ENCODE data around the gene TTC28. TPM values are rescaled to one million over a fixed set of nuclear protein-coding genes. Genes with fewer than 3 reads are reported as not detected.

The TTC28 gene
- total RNA-seq, 1 experiment from 2014 or later: 0.12 TPM

DNA sequence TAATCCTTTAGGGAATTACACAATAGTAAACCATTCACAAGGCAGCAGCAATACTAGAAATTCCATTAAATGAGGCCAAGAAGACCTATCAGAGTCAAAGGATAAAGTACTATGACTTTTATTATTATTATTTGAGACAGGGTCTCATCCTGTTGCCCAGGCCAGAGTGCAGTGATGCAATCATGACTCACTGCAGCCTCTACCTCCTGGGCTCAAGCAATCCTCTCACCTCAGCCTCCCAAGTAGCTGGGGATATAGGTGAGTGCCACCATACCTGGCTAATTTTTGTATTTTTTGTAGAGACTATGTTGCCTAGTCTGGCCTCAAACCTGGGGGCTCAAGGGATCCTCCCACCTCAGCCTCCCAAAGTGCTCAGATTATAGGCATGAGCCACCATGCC, 51.8 kb downstream of the TTC28 start:
- Histone ChIP-seq H3K9me2 (ENCODE audit: insufficient read depth) (no peaks in the 10 kb centered on the region), H3K27ac (ENCODE audit: low read depth, low read length) (no peak overlapping the region), H3K27me3 (ENCODE audit: insufficient read depth, low read length) (no peaks in the 10 kb centered on the region), H2AFZ (ENCODE audit: low read depth, low read length, poor library complexity, severe bottlenecking) (no peak overlapping the region), H3K9ac (ENCODE audit: low read length) (no peak overlapping the region), H3K79me2 (ENCODE audit: insufficient read depth, low read length) (no peaks in the 10 kb centered on the region), H3K9me3 (ENCODE audit: control insufficient read depth in 1 of 2, insufficient read depth in 1 of 2, low read depth in 1 of 2, low read length in 2 of 2) (no peaks in the 10 kb centered on the region), H3K4me2 (ENCODE audit: low read length) (no peak overlapping the region), H3K36me3 (ENCODE audit: control insufficient read depth in 1 of 2, insufficient read depth in 2 of 2, low read length in 2 of 2) (no peaks in the 10 kb centered on the region), H3K4me1 (ENCODE audit: control insufficient read depth in 1 of 2, insufficient read depth in 2 of 2, low read length in 2 of 2) (no peaks in the 10 kb centered on the region), H4K20me1 (ENCODE audit: insufficient read depth) (no peaks in the 10 kb centered on the region), H3K4me3 (replicated peaks in 1 of 2; ENCODE audit: low read depth in 1 of 2, low read length in 2 of 2) (no peak overlapping the region)
- ATAC-seq: no peak
- ChIA-PET CTCF (interaction anchor here (1.6 kb wide), 1 partner anchor 27 kb away, joined by 4 read pairs; no protein-coding TSS in a partner anchor), RAD21 (ENCODE audit: low non-redundant PET in 1 of 2, low total read pairs in 2 of 2, uncharacterized antibody in 2 of 2, unreplicated experiment in 2 of 2) (no interaction called here), POLR2A (no interaction called here)
- TF ChIP-seq JUND (IDR thresholded peaks at IDR 0.05) (0 out of 2 replicates have a peak, but pooled peaks have one; percentile 14), FOSL1 (IDR thresholded peaks at IDR 0.05; ENCODE audit: low read depth) (0 out of 2 replicates have a peak, but pooled peaks have one; percentile 17), SP1 (IDR thresholded peaks at IDR 0.05; ENCODE audit: low read depth) (no peak)
- no peak for DNase-seq (ENCODE audit: low read depth, low spot score)
- no TSS peak for BruUV-seq (replicated peaks)
- intact Hi-C loops (cut with micrococcal nuclease): no loop called here

- no peaks in the 10 kb centered on the region for H3K27me3 ChIP-seq (ENCODE audit: insufficient read depth, low read length)
- no peaks in the 10 kb centered on the region for H3K4me1 ChIP-seq (ENCODE audit: control insufficient read depth in 1 of 2, insufficient read depth in 2 of 2, low read length in 2 of 2)
- no TSS peak for BruUV-seq (replicated peaks)
- intact Hi-C loops (cut with micrococcal nuclease): no loop called here
- no peak overlapping the region for H3K27ac ChIP-seq (ENCODE audit: low read depth, low read length)
- H3K4me2 ChIP-seq (ENCODE audit: low read length): no peak overlapping the region
- DNase-seq (ENCODE audit: low read depth, low spot score) (no peak), ATAC-seq (no peak)
- no peak overlapping the region for H2AFZ ChIP-seq (ENCODE audit: low read depth, low read length, poor library complexity, severe bottlenecking)
- ChIA-PET CTCF (no interaction called here), RAD21 (ENCODE audit: low non-redundant PET in 1 of 2, low total read pairs in 2 of 2, uncharacterized antibody in 2 of 2, unreplicated experiment in 2 of 2) (no interaction called here), POLR2A (no interaction called here)
- no peaks in the 10 kb centered on the region for H3K79me2 ChIP-seq (ENCODE audit: insufficient read depth, low read length)
- H3K9me2 ChIP-seq (ENCODE audit: insufficient read depth): no peaks in the 10 kb centered on the region
- no peaks in the 10 kb centered on the region for H3K9me3 ChIP-seq (ENCODE audit: control insufficient read depth in 1 of 2, insufficient read depth in 1 of 2, low read depth in 1 of 2, low read length in 2 of 2)
- no peak overlapping the region for H3K4me3 ChIP-seq (replicated peaks in 1 of 2; ENCODE audit: low read depth in 1 of 2, low read length in 2 of 2)
- no peak overlapping the region for H3K9ac ChIP-seq (ENCODE audit: low read length)
- TF ChIP-seq, protein P1, sequence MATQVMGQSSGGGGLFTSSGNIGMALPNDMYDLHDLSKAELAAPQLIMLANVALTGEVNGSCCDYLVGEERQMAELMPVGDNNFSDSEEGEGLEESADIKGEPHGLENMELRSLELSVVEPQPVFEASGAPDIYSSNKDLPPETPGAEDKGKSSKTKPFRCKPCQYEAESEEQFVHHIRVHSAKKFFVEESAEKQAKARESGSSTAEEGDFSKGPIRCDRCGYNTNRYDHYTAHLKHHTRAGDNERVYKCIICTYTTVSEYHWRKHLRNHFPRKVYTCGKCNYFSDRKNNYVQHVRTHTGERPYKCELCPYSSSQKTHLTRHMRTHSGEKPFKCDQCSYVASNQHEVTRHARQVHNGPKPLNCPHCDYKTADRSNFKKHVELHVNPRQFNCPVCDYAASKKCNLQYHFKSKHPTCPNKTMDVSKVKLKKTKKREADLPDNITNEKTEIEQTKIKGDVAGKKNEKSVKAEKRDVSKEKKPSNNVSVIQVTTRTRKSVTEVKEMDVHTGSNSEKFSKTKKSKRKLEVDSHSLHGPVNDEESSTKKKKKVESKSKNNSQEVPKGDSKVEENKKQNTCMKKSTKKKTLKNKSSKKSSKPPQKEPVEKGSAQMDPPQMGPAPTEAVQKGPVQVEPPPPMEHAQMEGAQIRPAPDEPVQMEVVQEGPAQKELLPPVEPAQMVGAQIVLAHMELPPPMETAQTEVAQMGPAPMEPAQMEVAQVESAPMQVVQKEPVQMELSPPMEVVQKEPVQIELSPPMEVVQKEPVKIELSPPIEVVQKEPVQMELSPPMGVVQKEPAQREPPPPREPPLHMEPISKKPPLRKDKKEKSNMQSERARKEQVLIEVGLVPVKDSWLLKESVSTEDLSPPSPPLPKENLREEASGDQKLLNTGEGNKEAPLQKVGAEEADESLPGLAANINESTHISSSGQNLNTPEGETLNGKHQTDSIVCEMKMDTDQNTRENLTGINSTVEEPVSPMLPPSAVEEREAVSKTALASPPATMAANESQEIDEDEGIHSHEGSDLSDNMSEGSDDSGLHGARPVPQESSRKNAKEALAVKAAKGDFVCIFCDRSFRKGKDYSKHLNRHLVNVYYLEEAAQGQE (IDR thresholded peaks at IDR 0.05; ENCODE audit: low read depth): no peak
- TF ChIP-seq EZH2phosphoT487 (IDR thresholded peaks at IDR 0.05; ENCODE audit: borderline replicate concordance) (no peak), SIN3A (IDR thresholded peaks at IDR 0.05; ENCODE audit: low read depth) (no peak), CEBPB (IDR thresholded peaks at IDR 0.05; ENCODE audit: low read depth) (no peak), EGR1 (IDR thresholded peaks at IDR 0.05; ENCODE audit: low read depth) (no peak), TCF7L2 (IDR thresholded peaks at IDR 0.05; ENCODE audit: borderline replicate concordance, extremely low read depth, insufficient read depth, insufficient read length) (no peak), EZH2 (IDR thresholded peaks at IDR 0.05) (no peak), SRF (IDR thresholded peaks at IDR 0.05; ENCODE audit: low read depth) (no peak)
- TF ChIP-seq, protein P2, sequence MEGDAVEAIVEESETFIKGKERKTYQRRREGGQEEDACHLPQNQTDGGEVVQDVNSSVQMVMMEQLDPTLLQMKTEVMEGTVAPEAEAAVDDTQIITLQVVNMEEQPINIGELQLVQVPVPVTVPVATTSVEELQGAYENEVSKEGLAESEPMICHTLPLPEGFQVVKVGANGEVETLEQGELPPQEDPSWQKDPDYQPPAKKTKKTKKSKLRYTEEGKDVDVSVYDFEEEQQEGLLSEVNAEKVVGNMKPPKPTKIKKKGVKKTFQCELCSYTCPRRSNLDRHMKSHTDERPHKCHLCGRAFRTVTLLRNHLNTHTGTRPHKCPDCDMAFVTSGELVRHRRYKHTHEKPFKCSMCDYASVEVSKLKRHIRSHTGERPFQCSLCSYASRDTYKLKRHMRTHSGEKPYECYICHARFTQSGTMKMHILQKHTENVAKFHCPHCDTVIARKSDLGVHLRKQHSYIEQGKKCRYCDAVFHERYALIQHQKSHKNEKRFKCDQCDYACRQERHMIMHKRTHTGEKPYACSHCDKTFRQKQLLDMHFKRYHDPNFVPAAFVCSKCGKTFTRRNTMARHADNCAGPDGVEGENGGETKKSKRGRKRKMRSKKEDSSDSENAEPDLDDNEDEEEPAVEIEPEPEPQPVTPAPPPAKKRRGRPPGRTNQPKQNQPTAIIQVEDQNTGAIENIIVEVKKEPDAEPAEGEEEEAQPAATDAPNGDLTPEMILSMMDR (IDR thresholded peaks at IDR 0.05 in 2 of 3, conservative IDR thresholded peaks at IDR 0.05 in 1 of 3; ENCODE audit: borderline replicate concordance in 1 of 3, insufficient read depth in 1 of 3, low read depth in 2 of 3, low read length in 2 of 3): no peak
- no peaks in the 10 kb centered on the region for H4K20me1 ChIP-seq (ENCODE audit: insufficient read depth)
- H3K36me3 ChIP-seq (ENCODE audit: control insufficient read depth in 1 of 2, insufficient read depth in 2 of 2, low read length in 2 of 2): no peaks in the 10 kb centered on the region
These were observed 59.3 kb downstream of the TTC28 start for GRCh38 chr22:28620244-28620922.
